ENCODE results near the gene RAB3GAP2. TPM values are rescaled to one million over a fixed set of nuclear protein-coding genes. Genes with fewer than 3 reads are reported as not detected.

RAB3GAP2 gene
- total RNA-seq, 4 donors from 2014 or later, result 23.6 to 33.8 (median 27.7) TPM

GRCh38 chr1:220303871-220304270 is 31.6 kb upstream of the RAB3GAP2 start:
- Histone ChIP-seq H3K4me3 (no peak overlapping the region), H3K27me3 (no peaks in the 10 kb centered on the region), H3K36me3 (no peaks in the 10 kb centered on the region), H3K4me1 (no peaks in the 10 kb centered on the region), H3K27ac (no peak overlapping the region), H3K9me3 (no peaks in the 10 kb centered on the region)
- DNase-seq, result no peak
- TF ChIP-seq POLR2A (IDR thresholded peaks at IDR 0.05) (no peak), CTCF (IDR thresholded peaks at IDR 0.05) (no peak)

GRCh38 chr1:220301630-220302029 is 29.4 kb upstream of the RAB3GAP2 start:
- no peak for DNase-seq
- H3K4me3 ChIP-seq, result no peak overlapping the region
- H3K27me3 ChIP-seq, result no peaks in the 10 kb centered on the region
- no peaks in the 10 kb centered on the region for H3K4me1 ChIP-seq
- H3K9me3 ChIP-seq, result no peaks in the 10 kb centered on the region
- no peaks in the 10 kb centered on the region for H3K36me3 ChIP-seq
- H3K27ac ChIP-seq, result no peak overlapping the region
- TF ChIP-seq POLR2A (IDR thresholded peaks at IDR 0.05) (no peak), CTCF (IDR thresholded peaks at IDR 0.05) (no peak)

- H3K27ac ChIP-seq, result peak overlapping the region in 1 of 4 donors; percentile 29
- TF ChIP-seq POLR2A (IDR thresholded peaks at IDR 0.05), result no peak
- no peak for TF ChIP-seq CTCF (IDR thresholded peaks at IDR 0.05)
- no peak overlapping the region for H3K4me3 ChIP-seq
- H3K36me3 ChIP-seq, result no peaks in the 10 kb centered on the region
- no peaks in the 10 kb centered on the region for H3K27me3 ChIP-seq
- no peaks in the 10 kb centered on the region for H3K9me3 ChIP-seq
- DNase-seq, result peak in 1 of 3 donors; percentile 68
- H3K4me1 ChIP-seq, result no peaks in the 10 kb centered on the region
Observed at GRCh38 chr1:220300442-220301121, 28.3 kb upstream of the RAB3GAP2 start.

- TF ChIP-seq CTCF (IDR thresholded peaks at IDR 0.05), result no peak
- TF ChIP-seq POLR2A (IDR thresholded peaks at IDR 0.05), result no peak
- H3K27me3 ChIP-seq, result no peaks in the 10 kb centered on the region
- no peak for DNase-seq
Observed at GRCh38 chr1:220299337-220299736, 27.1 kb upstream of the RAB3GAP2 start.

GRCh38 chr1:220298470-220299205 is 26.4 kb upstream of the RAB3GAP2 start:
- DNase-seq, result no peak
- no peak overlapping the region for H3K27ac ChIP-seq
- H3K36me3 ChIP-seq, result no peaks in the 10 kb centered on the region
- TF ChIP-seq POLR2A (IDR thresholded peaks at IDR 0.05), result no peak
- TF ChIP-seq CTCF (IDR thresholded peaks at IDR 0.05), result no peak
- no peaks in the 10 kb centered on the region for H3K9me3 ChIP-seq
- H3K4me3 ChIP-seq, result no peak overlapping the region
- no peaks in the 10 kb centered on the region for H3K27me3 ChIP-seq
- H3K4me1 ChIP-seq, result no peaks in the 10 kb centered on the region

More at GRCh38 chr1:220299337-220299736, 27.1 kb upstream of the RAB3GAP2 start:
- Histone ChIP-seq H3K4me3 (no peak overlapping the region), H3K36me3 (no peaks in the 10 kb centered on the region), H3K27ac (no peak overlapping the region), H3K4me1 (no peaks in the 10 kb centered on the region), H3K9me3 (no peaks in the 10 kb centered on the region)
